ENCODE measurements around the gene TPD52L3.

Gene TPD52L3

DNA sequence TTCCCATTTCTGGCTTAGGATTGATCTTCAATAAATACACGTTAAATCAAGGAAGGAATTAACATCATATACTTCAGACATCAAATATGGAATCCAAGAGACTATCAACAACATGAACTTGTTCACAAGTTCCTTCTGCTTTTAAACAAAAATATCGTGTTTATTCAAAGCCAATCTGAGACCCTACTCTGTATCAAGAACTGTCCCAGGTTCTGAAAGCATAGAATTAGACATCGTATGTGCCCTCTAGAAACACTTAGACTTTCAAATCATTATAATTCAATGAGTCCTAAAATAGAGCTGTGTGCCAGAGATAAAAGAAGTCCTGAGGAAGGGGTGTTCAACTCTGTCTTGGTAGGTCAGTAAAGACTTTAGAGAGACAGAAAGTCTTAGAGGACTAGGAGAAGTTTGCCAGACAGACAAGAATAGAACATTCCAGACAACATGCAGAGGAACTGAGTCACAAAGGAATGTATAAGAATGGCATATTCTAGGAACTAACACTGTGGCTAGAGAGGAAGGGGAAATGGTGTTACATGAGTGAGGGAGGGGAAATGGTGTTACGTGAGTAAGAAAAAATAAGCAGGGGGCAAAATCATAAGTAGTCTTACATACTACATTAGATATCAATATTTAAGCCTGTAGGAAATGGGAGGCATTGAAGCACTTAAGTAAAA, 2.9 kb downstream of the TPD52L3 start:
- no peak for DNase-seq (ENCODE audit: extremely low spot score)
- ChIA-PET CTCF (no interaction called here), POLR2A (no interaction called here)
- TF ChIP-seq, protein P1, sequence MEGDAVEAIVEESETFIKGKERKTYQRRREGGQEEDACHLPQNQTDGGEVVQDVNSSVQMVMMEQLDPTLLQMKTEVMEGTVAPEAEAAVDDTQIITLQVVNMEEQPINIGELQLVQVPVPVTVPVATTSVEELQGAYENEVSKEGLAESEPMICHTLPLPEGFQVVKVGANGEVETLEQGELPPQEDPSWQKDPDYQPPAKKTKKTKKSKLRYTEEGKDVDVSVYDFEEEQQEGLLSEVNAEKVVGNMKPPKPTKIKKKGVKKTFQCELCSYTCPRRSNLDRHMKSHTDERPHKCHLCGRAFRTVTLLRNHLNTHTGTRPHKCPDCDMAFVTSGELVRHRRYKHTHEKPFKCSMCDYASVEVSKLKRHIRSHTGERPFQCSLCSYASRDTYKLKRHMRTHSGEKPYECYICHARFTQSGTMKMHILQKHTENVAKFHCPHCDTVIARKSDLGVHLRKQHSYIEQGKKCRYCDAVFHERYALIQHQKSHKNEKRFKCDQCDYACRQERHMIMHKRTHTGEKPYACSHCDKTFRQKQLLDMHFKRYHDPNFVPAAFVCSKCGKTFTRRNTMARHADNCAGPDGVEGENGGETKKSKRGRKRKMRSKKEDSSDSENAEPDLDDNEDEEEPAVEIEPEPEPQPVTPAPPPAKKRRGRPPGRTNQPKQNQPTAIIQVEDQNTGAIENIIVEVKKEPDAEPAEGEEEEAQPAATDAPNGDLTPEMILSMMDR (IDR thresholded peaks at IDR 0.05; ENCODE audit: control extremely low read depth, extremely low read depth, low read depth, missing control alignments) = no peak

DNA sequence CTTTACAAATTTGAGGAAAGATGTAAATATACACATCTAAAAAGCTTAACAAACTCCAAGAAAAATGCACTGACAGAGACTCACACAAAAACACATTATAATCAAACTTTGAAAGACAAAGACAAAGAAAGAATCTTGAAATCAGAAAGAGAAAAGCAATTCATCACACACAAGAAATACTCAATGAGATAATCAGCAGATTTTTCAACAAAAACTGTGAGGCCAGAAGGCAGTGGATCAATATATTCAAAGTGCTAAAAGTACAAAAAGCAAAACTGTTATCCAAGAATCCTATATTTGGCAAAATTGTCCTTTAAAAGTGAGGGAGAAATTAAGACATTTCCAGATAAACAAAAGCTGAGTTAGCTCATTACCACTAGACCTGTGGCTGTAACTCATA, 6.1 kb downstream of the TPD52L3 start:
- POLR2A ChIA-PET = no interaction called here
- DNase-seq (ENCODE audit: extremely low spot score) = no peak
- CTCF ChIA-PET = no interaction called here
- TF ChIP-seq, protein P1 (IDR thresholded peaks at IDR 0.05; ENCODE audit: control extremely low read depth, extremely low read depth, low read depth, missing control alignments) = no peak

DNA sequence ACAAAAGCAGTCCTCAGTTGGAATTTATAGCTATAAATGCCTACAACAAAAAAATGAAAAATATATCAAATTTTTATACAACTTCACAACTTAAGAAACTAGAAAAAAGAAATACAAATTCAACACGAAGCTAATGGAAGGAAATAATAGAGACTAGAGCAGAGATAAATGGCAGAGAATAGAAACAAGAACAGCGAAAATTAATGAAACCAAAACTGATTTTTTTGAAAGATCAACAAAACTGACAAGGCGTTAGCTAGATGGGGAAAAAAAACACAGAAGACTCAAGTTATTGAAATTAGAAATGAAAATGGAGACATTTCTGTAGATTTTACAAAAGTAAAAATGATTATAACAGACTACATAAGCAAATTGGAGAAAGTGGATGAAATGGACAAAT, 20.6 kb downstream of the TPD52L3 start:
- no peak for DNase-seq (ENCODE audit: extremely low spot score)
- TF ChIP-seq, protein P1 (IDR thresholded peaks at IDR 0.05; ENCODE audit: control extremely low read depth, extremely low read depth, low read depth, missing control alignments) = no peak
- ChIA-PET CTCF (interaction anchor here (1.4 to 1.7 kb wide), 3 partner anchors 9 to 294 kb away, joined by 3 to 6 read pairs (median 4); no protein-coding TSS in a partner anchor), POLR2A (no interaction called here)

DNA sequence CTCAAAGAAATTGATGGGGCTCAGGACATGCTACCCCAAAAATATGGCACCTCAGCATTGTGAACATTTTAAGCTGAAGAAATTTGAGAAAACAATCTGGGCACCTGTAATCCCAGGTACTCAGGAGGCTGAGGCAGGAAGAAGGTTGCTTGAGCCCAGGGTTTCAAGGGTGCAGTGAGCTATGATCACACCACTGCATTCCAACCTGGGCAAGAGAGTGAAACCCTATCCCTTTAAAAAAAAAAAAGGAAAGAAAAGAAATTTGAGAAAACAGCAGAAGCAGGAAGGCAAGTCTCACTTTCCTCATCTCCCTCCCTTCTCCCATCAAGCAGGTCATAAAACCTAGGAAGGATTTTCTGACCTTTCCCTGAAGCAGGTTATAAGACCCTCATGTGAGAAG, 23.6 kb downstream of the TPD52L3 start:
- ChIA-PET CTCF (interaction anchor here (1.1 to 3.3 kb wide), 3 partner anchors 10 to 297 kb away, joined by 3 to 8 read pairs (median 3); no protein-coding TSS in a partner anchor), POLR2A (interaction anchor here (0.6 kb wide), 1 partner anchor 330 kb away, joined by 3 read pairs; no protein-coding TSS in a partner anchor)
- no peak for DNase-seq (ENCODE audit: extremely low spot score)
- TF ChIP-seq, protein P1 (IDR thresholded peaks at IDR 0.05; ENCODE audit: control extremely low read depth, extremely low read depth, low read depth, missing control alignments) = no peak

DNA sequence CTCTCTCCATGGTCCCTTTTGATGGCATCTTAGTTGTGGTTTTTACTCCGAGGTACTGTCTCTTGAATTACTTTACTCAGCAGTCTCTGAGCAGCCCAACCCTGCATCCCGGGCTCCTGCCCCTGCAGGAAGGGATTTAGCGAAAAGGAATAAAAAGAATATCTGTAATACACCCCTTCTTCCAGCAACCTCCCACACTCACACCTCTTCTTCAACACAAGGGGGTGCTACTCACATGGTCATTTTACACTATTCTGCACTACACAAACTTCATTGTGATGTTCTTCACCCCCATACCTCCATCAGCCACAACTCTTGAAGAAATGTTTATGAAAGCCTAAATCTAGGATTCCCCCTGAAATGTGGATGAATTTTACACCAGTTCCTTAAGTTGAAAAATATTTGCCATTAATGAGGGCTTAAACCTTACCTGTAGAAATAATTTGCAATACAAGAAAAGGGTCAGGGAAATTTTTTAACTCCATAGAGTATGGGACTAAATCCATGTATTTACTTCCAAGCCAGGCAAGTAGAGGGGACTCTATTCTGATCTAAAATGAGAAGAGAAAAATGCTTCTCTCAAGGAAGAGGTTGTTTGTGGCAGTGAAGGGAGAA, 26.0 kb downstream of the TPD52L3 start:
- TF ChIP-seq, protein P1 (IDR thresholded peaks at IDR 0.05; ENCODE audit: control extremely low read depth, extremely low read depth, low read depth, missing control alignments) = peak; percentile 76
- POLR2A ChIA-PET = no interaction called here

DNA sequence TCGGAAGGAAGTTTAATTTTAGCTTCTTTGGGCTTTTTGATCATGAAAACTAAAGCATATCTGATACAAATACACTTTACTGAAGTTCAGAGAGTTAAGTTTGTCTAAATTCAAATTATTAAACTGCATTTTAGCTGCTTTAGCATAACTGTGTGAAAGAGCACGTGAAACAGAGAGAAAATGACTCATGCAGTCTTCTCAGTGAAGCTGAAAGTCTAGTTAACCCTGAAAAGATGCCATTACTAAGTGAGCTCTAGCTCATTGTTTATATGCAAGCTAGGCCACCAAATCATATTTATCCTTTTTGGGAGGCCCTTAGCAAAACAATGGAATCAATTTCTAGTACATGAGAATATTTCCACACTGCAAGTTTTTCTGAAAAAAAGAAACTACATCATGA, 27.6 kb downstream of the TPD52L3 start:
- POLR2A ChIA-PET = interaction anchor here (1.1 kb wide), 1 partner anchor 57 kb away, joined by 8 read pairs; the partner anchor contains the start of gene UHRF2
- CTCF ChIA-PET = interaction anchor here (0.6 to 4.6 kb wide), 16 partner anchors 9 to 383 kb away, joined by 3 to 42 read pairs (median 6); partner anchors contain the start of gene UHRF2
- TF ChIP-seq, protein P1 (IDR thresholded peaks at IDR 0.05; ENCODE audit: control extremely low read depth, extremely low read depth, low read depth, missing control alignments) = no peak
- peak; percentile 36 for DNase-seq (ENCODE audit: extremely low spot score)

More for the DNA sequence above, 26.0 kb downstream of the TPD52L3 start:
- CTCF ChIA-PET = interaction anchor here (0.6 to 4.6 kb wide), 30 partner anchors 8 to 385 kb away, joined by 3 to 42 read pairs (median 4); partner anchors contain the start of gene GLDC
- peak; percentile 76 for DNase-seq (ENCODE audit: extremely low spot score)
